GM10266 (cell line): ENCODE data around the gene DNAI4.

Source experiments
- DNase-seq: peaks from one replicate; pipeline ENCODE4 v3.0.0; 2012; ENCODE audit errors: extremely low spot score
- TF ChIP-seq, protein P1 (sequence below): IDR thresholded peaks from 2 replicates; pipeline ENCODE4 v1.5.1; 2012; ENCODE audit warnings: mild to moderate bottlenecking, low read depth; ENCODE audit not compliant: control insufficient read depth, insufficient read depth; ENCODE audit errors: missing control alignments

Gene DNAI4

DNA sequence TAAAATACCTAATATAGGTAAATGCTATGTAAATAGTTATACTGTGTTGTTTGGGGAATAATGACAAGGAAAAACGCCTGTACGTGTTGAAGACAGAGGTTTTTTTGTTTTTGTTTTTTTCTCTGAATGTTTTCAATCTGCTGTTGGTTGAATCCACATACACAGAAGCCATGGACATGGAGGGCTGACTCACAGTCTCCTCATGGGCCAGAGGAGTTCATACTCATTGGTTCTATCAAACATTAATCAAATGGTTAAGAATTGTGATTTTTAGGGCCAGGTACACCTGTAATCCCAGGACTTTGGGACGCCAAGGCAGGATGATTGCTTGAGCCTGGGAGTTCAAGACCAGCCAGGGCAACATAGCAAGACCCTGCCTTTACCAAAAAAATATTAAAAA lies 20.7 kb upstream of the DNAI4 start:
- TF ChIP-seq, protein P1, sequence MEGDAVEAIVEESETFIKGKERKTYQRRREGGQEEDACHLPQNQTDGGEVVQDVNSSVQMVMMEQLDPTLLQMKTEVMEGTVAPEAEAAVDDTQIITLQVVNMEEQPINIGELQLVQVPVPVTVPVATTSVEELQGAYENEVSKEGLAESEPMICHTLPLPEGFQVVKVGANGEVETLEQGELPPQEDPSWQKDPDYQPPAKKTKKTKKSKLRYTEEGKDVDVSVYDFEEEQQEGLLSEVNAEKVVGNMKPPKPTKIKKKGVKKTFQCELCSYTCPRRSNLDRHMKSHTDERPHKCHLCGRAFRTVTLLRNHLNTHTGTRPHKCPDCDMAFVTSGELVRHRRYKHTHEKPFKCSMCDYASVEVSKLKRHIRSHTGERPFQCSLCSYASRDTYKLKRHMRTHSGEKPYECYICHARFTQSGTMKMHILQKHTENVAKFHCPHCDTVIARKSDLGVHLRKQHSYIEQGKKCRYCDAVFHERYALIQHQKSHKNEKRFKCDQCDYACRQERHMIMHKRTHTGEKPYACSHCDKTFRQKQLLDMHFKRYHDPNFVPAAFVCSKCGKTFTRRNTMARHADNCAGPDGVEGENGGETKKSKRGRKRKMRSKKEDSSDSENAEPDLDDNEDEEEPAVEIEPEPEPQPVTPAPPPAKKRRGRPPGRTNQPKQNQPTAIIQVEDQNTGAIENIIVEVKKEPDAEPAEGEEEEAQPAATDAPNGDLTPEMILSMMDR, result no peak
- DNase-seq, result no peak

DNA sequence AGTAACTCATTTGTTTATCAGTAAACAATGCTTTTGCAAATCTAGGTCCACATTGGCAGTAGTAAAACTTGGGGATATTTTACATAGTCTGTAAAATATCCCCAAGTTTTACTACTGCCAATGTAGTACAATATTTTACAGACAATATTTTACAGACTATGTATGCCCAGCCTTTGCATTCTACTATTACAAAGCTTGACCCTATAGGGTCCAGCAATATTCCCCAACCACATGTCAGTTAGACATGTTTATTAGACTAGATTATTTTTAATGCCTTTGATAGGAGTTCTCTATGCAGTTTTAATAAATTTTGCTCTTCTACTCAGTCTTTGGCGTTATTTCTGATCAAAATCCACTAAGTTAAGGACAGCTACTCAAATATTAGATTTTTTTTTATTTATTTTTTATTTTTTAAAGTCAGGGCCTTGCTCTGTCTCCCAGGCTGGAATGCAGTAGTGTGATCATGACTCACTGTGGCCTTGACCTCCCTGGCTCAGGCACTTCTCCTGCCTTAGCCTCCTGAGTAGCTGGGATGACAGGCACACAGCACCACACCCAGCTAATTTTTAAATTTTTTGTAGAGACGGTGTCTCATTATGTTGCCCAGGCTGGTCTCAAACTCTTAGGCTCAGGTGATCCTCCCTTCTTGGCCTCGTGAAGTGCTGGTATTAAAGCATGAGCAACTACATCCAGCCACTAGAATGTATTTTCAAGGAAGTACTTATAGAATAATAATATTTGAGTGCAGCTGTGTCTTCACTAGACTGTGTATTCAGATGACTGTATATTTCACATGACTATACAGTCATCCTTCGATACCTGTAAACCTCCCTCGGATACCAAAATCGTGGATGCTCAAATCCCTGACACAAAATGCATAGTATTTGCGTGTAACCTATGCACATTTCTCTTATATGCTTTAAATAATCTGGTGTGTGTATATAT lies 19.9 kb upstream of the DNAI4 start:
- TF ChIP-seq, protein P1, result no peak
- no peak for DNase-seq

DNA sequence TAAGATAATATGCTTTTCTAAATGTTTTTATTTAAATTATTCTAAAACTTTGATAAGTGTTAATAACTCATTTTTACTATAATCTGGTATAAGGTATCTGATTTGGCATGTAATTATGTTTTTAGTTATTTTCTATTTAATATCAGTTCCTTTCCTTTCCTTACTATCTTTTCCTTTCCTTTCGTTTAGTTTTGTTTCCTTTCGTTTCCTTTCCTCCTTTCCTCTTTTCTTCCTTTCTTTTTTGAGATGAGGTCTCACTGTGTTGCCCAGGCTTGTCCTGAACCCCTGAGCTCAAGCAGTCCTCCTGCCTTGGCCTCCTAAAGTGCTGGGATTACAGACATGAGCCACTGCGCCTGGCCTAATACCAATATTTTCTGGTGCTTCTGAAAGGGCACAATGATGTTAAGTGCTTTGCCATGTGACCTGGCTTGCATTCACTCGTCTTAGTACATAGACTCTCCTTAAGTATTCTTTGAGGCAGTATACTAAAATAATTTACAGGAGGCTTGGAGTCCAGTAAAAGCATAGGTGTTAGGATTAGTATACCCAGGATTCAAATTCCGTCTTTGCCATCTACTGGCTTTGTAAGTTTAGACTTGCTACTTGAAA lies 18.8 kb upstream of the DNAI4 start:
- DNase-seq, result no peak
- TF ChIP-seq, protein P1, result no peak

DNA sequence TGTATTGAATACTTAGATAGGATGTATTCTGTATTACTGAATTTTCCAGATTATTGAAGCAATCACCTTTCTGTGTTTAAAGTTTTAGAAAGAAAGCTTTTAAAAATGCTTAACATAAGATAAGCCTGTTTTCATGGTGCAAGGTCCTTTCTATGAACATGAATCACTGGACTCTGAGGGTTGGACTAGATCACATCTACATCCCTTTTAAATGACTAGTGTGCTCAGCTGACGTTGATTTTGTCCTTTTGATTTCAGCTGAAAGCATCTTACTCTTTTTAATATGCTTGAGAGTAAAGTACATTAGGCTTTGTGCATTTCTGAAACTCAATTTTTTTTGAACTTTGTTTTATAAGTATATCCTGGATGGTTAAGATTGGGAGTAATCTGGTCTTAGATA lies 16.3 kb upstream of the DNAI4 start:
- DNase-seq, result no peak
- TF ChIP-seq, protein P1, result no peak

DNA sequence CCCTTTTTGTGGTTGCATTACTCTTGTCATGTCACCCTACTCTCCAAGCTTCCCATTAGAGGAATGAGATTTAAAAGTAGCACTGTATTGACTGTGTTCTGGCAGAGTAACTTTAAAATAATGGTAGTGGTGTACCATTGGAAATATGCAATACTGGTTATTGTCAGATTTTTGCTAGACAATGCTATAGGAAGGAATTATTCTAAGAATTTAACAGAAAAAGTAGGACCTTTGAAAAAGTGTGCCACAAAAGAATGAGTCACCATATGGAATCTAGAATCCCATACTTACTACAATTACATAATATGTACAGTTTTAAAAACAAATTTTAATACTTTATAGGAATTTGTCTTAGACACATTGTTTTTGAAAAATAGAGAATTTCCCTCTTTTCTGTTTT lies 14.0 kb upstream of the DNAI4 start:
- DNase-seq, result no peak

DNA sequence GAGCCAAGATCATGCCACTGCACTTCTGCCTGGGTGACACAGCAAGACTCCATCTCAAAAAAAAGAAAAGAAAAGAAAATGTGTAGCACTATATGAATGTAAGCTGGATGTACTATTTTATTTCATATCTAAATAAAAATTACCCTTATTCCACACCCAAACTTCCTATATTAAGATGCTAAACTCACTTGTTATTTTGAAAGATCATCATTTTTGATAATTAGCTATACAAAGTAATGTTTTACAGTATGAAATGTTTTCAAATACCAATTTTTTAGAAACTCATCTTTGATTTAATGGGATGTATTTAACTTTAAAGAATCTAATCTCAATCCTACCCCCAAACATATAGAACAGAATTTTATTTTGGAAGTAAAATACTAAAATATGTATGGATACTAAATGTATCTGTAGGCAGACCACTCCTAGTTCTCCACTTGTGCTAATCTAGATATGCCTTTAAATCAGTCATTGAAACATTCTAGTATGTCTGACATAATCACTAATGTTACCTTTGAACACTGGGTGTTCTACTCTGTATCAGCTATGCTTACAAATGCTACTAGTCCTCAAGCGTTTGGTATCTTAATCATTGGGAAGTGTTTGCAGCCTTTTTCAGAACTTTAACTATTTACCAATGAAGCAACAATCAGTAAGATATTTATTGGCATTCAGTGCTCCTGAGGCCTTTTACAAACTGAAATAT lies 13.0 kb upstream of the DNAI4 start:
- DNase-seq, result no peak
- TF ChIP-seq, protein P1, result no peak

More for the DNA sequence above, 14.0 kb upstream of the DNAI4 start:
- TF ChIP-seq, protein P1, result no peak
